ENCODE results near the gene CDIPT. TPM values are rescaled to one million over a fixed set of nuclear protein-coding genes. Genes with fewer than 3 reads are reported as not detected.
"Not testable (repeated sequence)": the region's sequence is repeated elsewhere in the genome, so short reads cannot be mapped to it uniquely, and the experiment has no call there.

Gene CDIPT
- total RNA-seq, 8 experiments from 2014 or later, result 38.1 to 64.9 (median 44.0) TPM

- Histone ChIP-seq H3K4me3 (no peak overlapping the region), H3K27ac (peak overlapping the region in 1 of 2 donors; percentile 31), H3K4me1 (replicated peaks in 1 of 2) (peaks cover 12 to 14% of the 10 kb centered on the region in 2 donors)
- WGBS, 10 experiments, result 17 to 59% methylated on average over 1 to 5 of the region's 6 CpGs; no CpG with 5 or more reads in 8 of the 10 experiments
- no peak for ATAC-seq (replicated peaks in 6 of 8)
- in situ Hi-C loops (cut with MboI; ENCODE audit: low pct_unique_long_range_greater_than_20kb in 2 of 9, low sequenced_read_pairs in 9 of 9, unreplicated experiment in 9 of 9), result no loop called here
These were observed 29.4 kb upstream of the CDIPT start for GRCh38 chr16:29892458-29892813.

DNA sequence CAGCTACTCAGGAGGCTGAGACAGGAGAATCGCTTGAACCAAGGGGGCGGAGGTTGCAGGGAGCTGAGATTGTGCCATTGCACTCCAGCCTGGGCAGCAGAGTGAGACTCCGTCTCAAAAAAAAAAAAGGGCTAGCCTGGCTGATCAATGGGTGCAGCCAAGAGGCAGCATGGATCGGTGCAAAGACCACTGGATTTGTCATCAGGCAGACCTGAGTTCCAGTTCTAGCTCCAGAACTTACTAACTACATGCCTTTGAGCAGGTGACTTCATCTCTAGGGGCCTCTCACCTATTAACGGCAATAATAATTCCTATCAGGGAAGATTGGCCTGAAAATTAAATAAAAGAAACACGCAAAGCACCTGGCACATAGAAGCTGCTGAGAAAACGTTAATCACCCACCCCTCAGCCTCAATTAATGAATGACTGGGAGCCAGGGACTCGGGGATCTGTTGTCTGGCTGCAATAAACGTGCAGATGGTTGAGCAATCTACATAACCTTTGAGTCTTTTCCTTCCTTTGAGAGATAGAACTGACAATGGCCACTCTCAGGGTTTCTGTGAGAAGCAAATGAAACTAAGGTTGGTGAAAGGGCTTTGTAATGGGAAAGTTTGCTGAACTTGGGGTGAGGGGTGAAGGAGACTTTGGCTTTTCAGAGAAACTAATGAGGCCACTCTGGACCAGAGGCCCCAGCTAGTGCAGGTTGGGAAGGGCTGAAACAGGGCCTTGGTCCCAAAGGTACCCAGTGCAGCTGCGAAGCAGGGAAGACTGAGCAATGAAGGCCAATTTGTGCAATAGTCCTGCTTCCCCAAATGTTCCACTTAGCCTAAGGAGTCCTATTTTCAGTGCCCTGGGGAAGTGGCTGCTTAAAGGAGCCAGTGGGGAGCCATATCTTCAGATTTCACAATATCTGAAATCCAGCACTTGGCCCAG is 28.8 kb upstream of the CDIPT start:
- Histone ChIP-seq H3K4me1 (replicated peaks in 1 of 2) (peaks cover 8% of the 10 kb centered on the region in 2 donors), H3K4me3 (no peak overlapping the region), H3K27ac (peak overlapping the region in 1 of 2 donors; percentile 31)
- 8 to 80% (median 35%) methylated on average over 1 to 10 of the region's 10 CpGs; no CpG with 5 or more reads in 3 of the 10 experiments for WGBS, 10 experiments
- in situ Hi-C loops (cut with MboI; ENCODE audit: low pct_unique_long_range_greater_than_20kb in 2 of 9, low sequenced_read_pairs in 9 of 9, unreplicated experiment in 9 of 9), result no loop called here
- ATAC-seq (replicated peaks in 6 of 8), result peak in 1 of 8 experiments; percentile 21

DNA sequence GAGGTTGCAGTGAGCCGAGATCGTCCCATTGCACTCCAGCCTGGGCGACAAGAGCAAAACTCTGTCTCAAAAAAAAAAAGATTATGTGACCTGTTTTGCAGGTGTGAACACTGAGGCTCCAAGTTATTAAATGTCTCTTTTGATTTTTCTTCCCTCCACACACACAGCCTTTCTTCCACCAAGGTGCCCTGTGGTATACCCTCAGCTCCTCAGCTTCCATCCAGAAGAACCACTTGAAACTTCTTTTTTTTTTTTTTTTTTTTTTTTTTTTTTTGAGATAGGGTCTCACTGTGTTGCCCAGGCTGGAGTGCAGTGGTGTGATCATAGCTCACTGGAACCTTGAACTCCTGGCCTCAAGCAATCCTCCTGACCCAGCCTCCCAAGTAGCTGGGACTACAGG is 26.3 kb upstream of the CDIPT start:
- H3K27ac ChIP-seq; H3K4me3 ChIP-seq; in situ Hi-C loops (cut with MboI; ENCODE audit: low pct_unique_long_range_greater_than_20kb in 2 of 9, low sequenced_read_pairs in 9 of 9, unreplicated experiment in 9 of 9); ATAC-seq (replicated peaks in 6 of 8); H3K4me1 ChIP-seq (replicated peaks in 1 of 2): not testable (repeated sequence)
- WGBS, 10 experiments, result 70 to 100% (median 100%) methylated on average over 1 to 3 of the region's 3 CpGs; no CpG with 5 or more reads in 4 of the 10 experiments

DNA sequence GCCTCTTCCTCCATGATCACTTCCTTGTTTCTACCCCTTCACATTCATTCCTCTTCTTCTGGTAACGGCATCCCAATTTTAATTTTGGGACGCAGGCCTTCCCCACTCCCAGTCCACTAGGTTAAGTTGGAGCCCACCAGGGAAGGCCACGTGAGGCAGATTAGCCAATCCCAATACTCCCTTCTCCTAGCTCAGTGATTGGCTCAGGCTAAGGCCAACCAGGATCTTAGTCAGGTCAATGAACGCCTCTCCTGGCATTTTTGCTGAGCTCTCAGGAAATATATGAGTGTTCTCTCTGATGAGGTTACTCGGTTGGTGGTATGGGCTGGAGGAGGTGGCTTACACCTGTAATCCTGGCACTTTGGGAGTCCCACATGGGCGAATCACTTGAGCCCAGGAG is 21.0 kb upstream of the CDIPT start:
- H3K4me3 ChIP-seq, result no peak overlapping the region
- no peak overlapping the region for H3K27ac ChIP-seq
- peak in 1 of 8 experiments; percentile 14 for ATAC-seq (replicated peaks in 6 of 8)
- in situ Hi-C loops (cut with MboI; ENCODE audit: low pct_unique_long_range_greater_than_20kb in 2 of 9, low sequenced_read_pairs in 9 of 9, unreplicated experiment in 9 of 9), result no loop called here
- no peaks in the 10 kb centered on the region for H3K4me1 ChIP-seq (replicated peaks in 1 of 2)
- WGBS, 10 experiments, result 25 to 94% (median 82%) methylated on average over 1 to 4 of the region's 6 CpGs; no CpG with 5 or more reads in 3 of the 10 experiments

- no peak for ATAC-seq (replicated peaks in 6 of 8)
- Histone ChIP-seq H3K27ac (no peak overlapping the region), H3K4me3 (no peak overlapping the region), H3K4me1 (replicated peaks in 1 of 2) (no peaks in the 10 kb centered on the region)
- 67 to 100% (median 100%) methylated on average over 1 to 3 of the region's 3 CpGs; no CpG with 5 or more reads in 5 of the 10 experiments for WGBS, 10 experiments
- in situ Hi-C loops (cut with MboI; ENCODE audit: low pct_unique_long_range_greater_than_20kb in 2 of 9, low sequenced_read_pairs in 9 of 9, unreplicated experiment in 9 of 9), result no loop called here
These were observed 18.0 kb upstream of the CDIPT start for GRCh38 chr16:29881050-29881449.

GRCh38 chr16:29878172-29878571 is 15.1 kb upstream of the CDIPT start:
- H3K4me3 ChIP-seq, result no peak overlapping the region
- H3K27ac ChIP-seq, result no peak overlapping the region
- WGBS, 10 experiments, result 77 to 100% (median 92%) methylated on average over 1 to 11 of the region's 14 CpGs
- in situ Hi-C loops (cut with MboI; ENCODE audit: low pct_unique_long_range_greater_than_20kb in 2 of 9, low sequenced_read_pairs in 9 of 9, unreplicated experiment in 9 of 9), result loop anchor here in 1 of 9 experiments (10.0 kb wide), 1 partner anchor 57 kb away; no protein-coding TSS in a partner anchor
- ATAC-seq (replicated peaks in 6 of 8), result no peak
- no peaks in the 10 kb centered on the region for H3K4me1 ChIP-seq (replicated peaks in 1 of 2)

DNA sequence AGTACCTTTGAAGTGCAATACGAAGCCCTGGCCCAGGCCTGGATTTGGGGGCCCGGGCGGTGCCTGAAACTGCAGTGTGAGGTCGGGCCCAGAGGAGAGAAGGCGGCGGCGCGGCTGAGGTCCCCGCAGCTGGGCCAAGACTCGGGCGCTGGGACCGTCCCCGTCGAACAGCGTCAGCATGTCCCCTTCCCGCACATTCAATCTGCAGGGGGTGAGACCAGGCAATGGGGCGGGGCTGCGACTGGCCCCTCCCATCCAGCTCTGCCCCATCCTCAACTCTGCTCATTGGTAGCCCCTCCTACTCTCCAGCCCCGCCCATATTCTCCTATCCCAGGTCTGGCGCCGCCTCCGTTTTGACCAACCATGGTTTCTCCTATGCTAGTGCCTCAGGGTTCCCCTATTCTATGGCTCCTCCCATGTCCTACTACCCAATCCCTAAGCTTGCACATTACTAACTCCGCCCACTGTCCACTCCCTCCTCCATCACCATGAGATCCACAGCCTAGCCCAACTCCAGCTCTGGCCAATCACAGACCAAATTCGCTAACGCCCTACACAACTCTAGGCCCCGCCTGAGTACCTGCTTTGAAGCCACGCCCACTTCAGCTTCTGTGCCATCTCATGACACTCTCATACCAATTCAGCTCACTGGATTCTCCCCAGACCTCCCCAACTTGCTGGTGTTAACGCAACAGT is 14.4 kb upstream of the CDIPT start:
- H3K27ac ChIP-seq, result no peak overlapping the region
- H3K4me1 ChIP-seq (replicated peaks in 1 of 2), result no peaks in the 10 kb centered on the region
- peak; percentile 84 to 97 (median 93) for ATAC-seq (replicated peaks in 6 of 8)
- in situ Hi-C loops (cut with MboI; ENCODE audit: low pct_unique_long_range_greater_than_20kb in 2 of 9, low sequenced_read_pairs in 9 of 9, unreplicated experiment in 9 of 9), result loop anchor here in 1 of 9 experiments (10.0 kb wide), 1 partner anchor 57 kb away; no protein-coding TSS in a partner anchor
- WGBS, 10 experiments, result 0 to 90% (median 30%) methylated on average over 1 to 6 of the region's 28 CpGs; no CpG with 5 or more reads in 2 of the 10 experiments
- H3K4me3 ChIP-seq, result peak overlapping the region in 3 of 5 donors; percentile 8 to 26 (median 15)

- H3K4me1 ChIP-seq (replicated peaks in 1 of 2), result no peaks in the 10 kb centered on the region
- peak in 2 of 8 experiments; percentile 13 to 20 for ATAC-seq (replicated peaks in 6 of 8)
- peak overlapping the region in 3 of 5 donors; percentile 8 to 26 (median 15) for H3K4me3 ChIP-seq
- H3K27ac ChIP-seq, result no peak overlapping the region
- in situ Hi-C loops (cut with MboI; ENCODE audit: low pct_unique_long_range_greater_than_20kb in 2 of 9, low sequenced_read_pairs in 9 of 9, unreplicated experiment in 9 of 9), result loop anchor here in 1 of 9 experiments (10.0 kb wide), 1 partner anchor 58 kb away; no protein-coding TSS in a partner anchor
- 0 to 28% (median 9%) methylated on average over 1 to 5 of the region's 45 CpGs; no CpG with 5 or more reads in 7 of the 10 experiments for whole genome bisulfite sequencing, 10 experiments
These were observed 13.7 kb upstream of the CDIPT start for GRCh38 chr16:29876594-29877249.

GRCh38 chr16:29876217-29876593 is 13.2 kb upstream of the CDIPT start:
- WGBS, 10 experiments, result 0 to 80% (median 25%) methylated on average over 1 to 4 of the region's 18 CpGs; no CpG with 5 or more reads in 6 of the 10 experiments
- H3K4me3 ChIP-seq, result no peak overlapping the region
- in situ Hi-C loops (cut with MboI; ENCODE audit: low pct_unique_long_range_greater_than_20kb in 2 of 9, low sequenced_read_pairs in 9 of 9, unreplicated experiment in 9 of 9), result loop anchor here in 1 of 9 experiments (10.0 kb wide), 1 partner anchor 59 kb away; no protein-coding TSS in a partner anchor
- H3K27ac ChIP-seq, result no peak overlapping the region
- no peak for ATAC-seq (replicated peaks in 6 of 8)
- no peaks in the 10 kb centered on the region for H3K4me1 ChIP-seq (replicated peaks in 1 of 2)

DNA sequence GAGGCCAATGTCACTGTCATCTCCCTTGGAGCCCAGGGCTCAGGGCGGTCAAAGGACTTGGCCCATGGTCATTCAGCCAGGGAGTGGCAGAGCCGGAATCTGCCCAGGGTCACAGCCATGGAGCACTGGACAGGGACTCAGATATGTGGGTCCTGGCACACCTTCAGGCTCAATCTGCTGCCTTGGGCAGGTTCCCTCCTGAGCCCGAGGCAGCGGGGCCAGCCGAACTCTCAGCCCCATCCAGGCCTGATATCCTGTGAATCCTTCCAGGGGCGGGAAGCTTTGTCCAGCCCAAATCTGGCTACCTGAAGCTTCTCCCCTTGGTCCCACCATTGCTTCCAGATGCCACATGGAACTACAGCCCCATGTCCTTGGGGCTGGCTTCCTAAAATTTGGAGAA is 12.2 kb upstream of the CDIPT start:
- no peak for ATAC-seq (replicated peaks in 6 of 8)
- in situ Hi-C loops (cut with MboI; ENCODE audit: low pct_unique_long_range_greater_than_20kb in 2 of 9, low sequenced_read_pairs in 9 of 9, unreplicated experiment in 9 of 9), result loop anchor here in 1 of 9 experiments (10.0 kb wide), 1 partner anchor 60 kb away; no protein-coding TSS in a partner anchor
- Histone ChIP-seq H3K4me1 (replicated peaks in 1 of 2) (no peaks in the 10 kb centered on the region), H3K4me3 (no peak overlapping the region), H3K27ac (no peak overlapping the region)
- 50 to 100% (median 96%) methylated on average over 1 to 4 of the region's 6 CpGs; no CpG with 5 or more reads in 5 of the 10 experiments for WGBS, 10 experiments

- WGBS, 10 experiments, result 60 to 89% (median 71%) methylated on average over 3 to 7 of the region's 26 CpGs; no CpG with 5 or more reads in 7 of the 10 experiments
These were observed 10.3 kb upstream of the CDIPT start for GRCh38 chr16:29873319-29873718.

More at GRCh38 chr16:29873319-29873718, 10.3 kb upstream of the CDIPT start:
- no peak overlapping the region for H3K27ac ChIP-seq
- H3K4me3 ChIP-seq, result no peak overlapping the region
- no peak for ATAC-seq (replicated peaks in 6 of 8)
- in situ Hi-C loops (cut with MboI; ENCODE audit: low pct_unique_long_range_greater_than_20kb in 2 of 9, low sequenced_read_pairs in 9 of 9, unreplicated experiment in 9 of 9), result loop anchor here in 2 of 9 experiments (10.0 to 25.0 kb wide), 2 partner anchors 61 to 89 kb away; partner anchors contain the start of genes TAOK2 (in 1 of the 2) and TMEM219 (in 1 of the 2)
- H3K4me1 ChIP-seq (replicated peaks in 1 of 2), result no peaks in the 10 kb centered on the region
